HCT116 (cell line): ENCODE measurements around the gene BTBD6. TPM values are rescaled to one million over a fixed set of nuclear protein-coding genes. Genes with fewer than 3 reads are reported as not detected.

Source experiments
- ATAC-seq: fragments of 200-7000 bp; cut with Tn5 transposase; 2 replicates; pipeline ENCODE4 v1.9.1; 2020; ENCODE audit warnings: mild to moderate bottlenecking, moderate library complexity
- BruUV-seq: library from RNA; stranded (reverse); fragments of 400-500 nt; replicated peaks from 2 replicates; lab custom pipeline; 2021; lab: Mats Ljungman, UMichigan
- CTCF ChIA-PET: fragments of 300-600 bp; sonication (Branson Sonifier 250); formaldehyde crosslinking; loops from one replicate; lab custom pipeline; 2021; ENCODE audit warnings: antibody characterized with exemption; lab: Charles Lee
- POLR2A ChIA-PET: fragments of 300-600, 350-600 bp; sonication (Branson Sonifier 250); formaldehyde crosslinking; loops from one replicate; lab custom pipeline; 2021; ENCODE audit warnings: antibody characterized with exemption; lab: Charles Lee
- RAD21 ChIA-PET, 2 experiments: fragments of 300-600 bp; sonication (Branson Sonifier 250); formaldehyde crosslinking; loops; one replicate each; lab custom pipeline; 2023; ENCODE audit warnings: low total read pairs in 2 of 2; ENCODE audit not compliant: uncharacterized antibody in 2 of 2, unreplicated experiment in 2 of 2, low non-redundant PET in 1 of 2; lab: Charles Lee
- DNase-seq: peaks from one replicate; pipeline ENCODE4 v3.0.0-alpha.2; 2010; ENCODE audit warnings: low read depth, low spot score
- H2AFZ ChIP-seq: fragments of 200-600 bp; shearing (Covaris generic), sonication (generic); 2 replicates; pipeline ENCODE4 v1.6.1; 2017; ENCODE audit warnings: low read depth, mixed run types, mixed read lengths, antibody characterized with exemption, low read length; ENCODE audit not compliant: poor library complexity, severe bottlenecking
- H3K27ac ChIP-seq: 2 replicates; pipeline ENCODE4 v1.5.1; 2012; ENCODE audit warnings: low read depth, low read length
- H3K27me3 ChIP-seq: fragments of 200-600 bp; sonication (generic); 2 replicates; pipeline ENCODE4 v1.6.1; 2016; ENCODE audit warnings: mixed run types, low read length, mixed read lengths; ENCODE audit not compliant: insufficient read depth
- H3K36me3 ChIP-seq, 2 experiments: fragments of 200-500 bp in 1 of 2; fragments of 200-600 bp in 1 of 2; sonication (Bioruptor generic) in 1 of 2; sonication (generic) in 1 of 2; 2 replicates each; pipeline versions ENCODE4 v1.5.1 to v1.6.1; 2014 to 2016; ENCODE audit warnings: low read length in 2 of 2, inconsistent platforms in 1 of 2, mixed read lengths in 1 of 2, mixed run types in 1 of 2; ENCODE audit not compliant: insufficient read depth in 2 of 2, control insufficient read depth in 1 of 2
- H3K4me1 ChIP-seq, 2 experiments: fragments of 200-600 bp in 1 of 2; sonication (generic) in 1 of 2; 2 replicates each; pipeline versions ENCODE4 v1.5.1 to v1.6.1; 2012 to 2017; ENCODE audit warnings: low read length in 2 of 2, inconsistent platforms in 1 of 2, mild to moderate bottlenecking in 1 of 2, mixed read lengths in 1 of 2, mixed run types in 1 of 2, moderate library complexity in 1 of 2; ENCODE audit not compliant: insufficient read depth in 2 of 2, control insufficient read depth in 1 of 2
- H3K4me2 ChIP-seq: fragments of 200-600 bp; sonication (generic); 2 replicates; pipeline ENCODE4 v1.6.1; 2017; ENCODE audit warnings: mixed run types, low read length, mixed read lengths
- H3K4me3 ChIP-seq, 2 experiments: fragments of 200-600 bp in 1 of 2; sonication (generic) in 1 of 2; replicated peaks in 1 of 2; 2 replicates each; pipeline ENCODE4 v1.5.1; 2011 to 2016; ENCODE audit warnings: low read length in 2 of 2, control low read depth in 1 of 2, low read depth in 1 of 2, mild to moderate bottlenecking in 1 of 2, mixed read lengths in 1 of 2, mixed run types in 1 of 2
- H3K79me2 ChIP-seq: fragments of 200-600 bp; sonication (generic); 2 replicates; pipeline ENCODE4 v1.6.1; 2017; ENCODE audit warnings: mild to moderate bottlenecking, mixed run types, low read length, moderate library complexity, mixed read lengths; ENCODE audit not compliant: insufficient read depth
- H3K9ac ChIP-seq: fragments of 200-600 bp; sonication (generic); 2 replicates; pipeline ENCODE4 v1.6.1; 2016; ENCODE audit warnings: low read length, mixed read lengths
- H3K9me2 ChIP-seq: fragments of 200-600 bp; sonication (generic), shearing (Covaris generic); 2 replicates; pipeline ENCODE4 v1.6.1; 2017; ENCODE audit warnings: mixed run types, mild to moderate bottlenecking, moderate library complexity; ENCODE audit not compliant: insufficient read depth
- H3K9me3 ChIP-seq, 2 experiments: fragments of 200-500 bp in 1 of 2; fragments of 200-600 bp in 1 of 2; sonication (Bioruptor generic) in 1 of 2; sonication (generic) in 1 of 2; 2 replicates each; pipeline ENCODE4 v1.6.1; 2014 to 2017; ENCODE audit warnings: low read length in 2 of 2, mixed read lengths in 2 of 2, inconsistent platforms in 1 of 2, low read depth in 1 of 2, mild to moderate bottlenecking in 1 of 2, mixed run types in 1 of 2, moderate library complexity in 1 of 2; ENCODE audit not compliant: control insufficient read depth in 1 of 2, insufficient read depth in 1 of 2
- H4K20me1 ChIP-seq: fragments of 200-600 bp; sonication (generic), shearing (Covaris generic); 2 replicates; pipeline ENCODE4 v1.6.1; 2017; ENCODE audit warnings: mixed run types, mild to moderate bottlenecking, moderate library complexity; ENCODE audit not compliant: insufficient read depth
- ATF3 ChIP-seq: IDR thresholded peaks from 2 replicates; pipeline ENCODE4 v1.6.1; 2012
- CBX3 ChIP-seq: IDR thresholded peaks from 2 replicates; pipeline ENCODE4 v1.6.1; 2012; ENCODE audit warnings: low read depth
- CEBPB ChIP-seq: IDR thresholded peaks from 2 replicates; pipeline ENCODE4 v1.6.1; 2012; ENCODE audit warnings: low read depth
- CTCF ChIP-seq, 3 experiments: fragments of 200-600 bp in 1 of 3; sonication (generic) in 1 of 3; IDR thresholded peaks in 2 of 3; conservative IDR thresholded peaks in 1 of 3; 2 replicates each; pipeline ENCODE4 v1.5.1; 2012 to 2017; ENCODE audit warnings: low read depth in 2 of 3, low read length in 2 of 3, antibody characterized with exemption in 1 of 3, borderline replicate concordance in 1 of 3, control low read depth in 1 of 3, mild to moderate bottlenecking in 1 of 3, mixed read lengths in 1 of 3, mixed run types in 1 of 3, moderate library complexity in 1 of 3; ENCODE audit not compliant: insufficient read depth in 1 of 3
- ELF1 ChIP-seq: IDR thresholded peaks from 2 replicates; pipeline ENCODE4 v1.6.1; 2012; ENCODE audit warnings: low read depth, borderline replicate concordance
- EZH2 ChIP-seq: fragments of 200-600 bp; sonication (generic); IDR thresholded peaks from 2 replicates; pipeline ENCODE4 v1.6.1; 2017; ENCODE audit warnings: antibody characterized with exemption, mixed run types
- EZH2phosphoT487 ChIP-seq: fragments of 200-600 bp; IDR thresholded peaks from 2 replicates; pipeline ENCODE4 v1.6.1; 2018; ENCODE audit warnings: antibody characterized with exemption, borderline replicate concordance
- FOSL1 ChIP-seq: IDR thresholded peaks from 2 replicates; pipeline ENCODE4 v1.6.1; 2012; ENCODE audit warnings: low read depth
- JUND ChIP-seq: IDR thresholded peaks from 2 replicates; pipeline ENCODE4 v1.6.1; 2012
- MAX ChIP-seq: IDR thresholded peaks from 2 replicates; pipeline ENCODE4 v1.6.1; 2012
- POLR2A ChIP-seq: IDR thresholded peaks from 2 replicates; pipeline ENCODE4 v1.7.0; 2011; ENCODE audit warnings: borderline replicate concordance; ENCODE audit not compliant: insufficient read depth, insufficient read length; ENCODE audit errors: extremely low read depth
- POLR2AphosphoS5 ChIP-seq: IDR thresholded peaks from 2 replicates; pipeline ENCODE4 v1.6.1; 2011; ENCODE audit warnings: mild to moderate bottlenecking, low read depth, low read length, moderate library complexity
- SIN3A ChIP-seq: IDR thresholded peaks from 2 replicates; pipeline ENCODE4 v1.6.1; 2012; ENCODE audit warnings: low read depth
- SP1 ChIP-seq: IDR thresholded peaks from 2 replicates; pipeline ENCODE4 v1.6.1; 2012; ENCODE audit warnings: low read depth
- SRF ChIP-seq: IDR thresholded peaks from 2 replicates; pipeline ENCODE4 v1.6.1; 2012; ENCODE audit warnings: low read depth
- ZBTB33 ChIP-seq: IDR thresholded peaks from 2 replicates; pipeline ENCODE4 v1.6.1; 2011; ENCODE audit warnings: mild to moderate bottlenecking, low read length, moderate library complexity; ENCODE audit not compliant: insufficient replicate concordance; ENCODE audit errors: extremely low read depth
- ZFX ChIP-seq: fragments of 450-650 bp; IDR thresholded peaks from 2 replicates; pipeline ENCODE4 v1.6.1; 2017
- ZNF274 ChIP-seq: fragments of 200-500 bp; sonication (Bioruptor generic); IDR thresholded peaks from 2 replicates; pipeline ENCODE4 v1.6.1; 2014; ENCODE audit warnings: mild to moderate bottlenecking, low read depth, low read length, inconsistent platforms
- intact Hi-C: fragments of 100-400 bp; cut with micrococcal nuclease; formaldehyde crosslinking; loops from 2 replicates; pipeline ENCODE4 v1.10.0; 2022
- total RNA-seq: library from RNA; stranded (reverse); gene quantifications from one replicate; pipeline ENCODE4 v1.2.1, GENCODE V29; 2021; ENCODE audit not compliant: unreplicated experiment

BTBD6 gene
- total RNA-seq, 1 experiment from 2014 or later, result 35.9 TPM

GRCh38 chr14:105215602-105216001 is 32.7 kb upstream of the BTBD6 start:
- H4K20me1 ChIP-seq, result no peaks in the 10 kb centered on the region
- H3K27ac ChIP-seq, result no peak overlapping the region
- peaks cover 0 to 5% of the 10 kb centered on the region in 2 experiments; a peak in 2 of 4 replicates for H3K36me3 ChIP-seq

More at GRCh38 chr14:105215602-105216001, 32.7 kb upstream of the BTBD6 start:
- H3K9me2 ChIP-seq, result no peaks in the 10 kb centered on the region
- H3K27me3 ChIP-seq, result no peaks in the 10 kb centered on the region
- no peak for DNase-seq
- H3K4me2 ChIP-seq, result no peak overlapping the region
- H2AFZ ChIP-seq, result no peak overlapping the region
- ChIA-PET CTCF (no interaction called here), POLR2A (no interaction called here), RAD21 (no interaction called here)
- BruUV-seq, result no TSS peak
- intact Hi-C loops, result no loop called here
- no peak overlapping the region for H3K9ac ChIP-seq
- no peak for ATAC-seq
- no peak overlapping the region for H3K4me3 ChIP-seq
- TF ChIP-seq CEBPB, result no peak
- TF ChIP-seq CBX3, result no peak
- no peak for TF ChIP-seq SIN3A
- TF ChIP-seq ZFX, result no peak
- no peak for TF ChIP-seq EZH2
- no peak for TF ChIP-seq ELF1
- TF ChIP-seq EZH2phosphoT487, result no peak
- no peak for TF ChIP-seq ZBTB33
- no peak for TF ChIP-seq JUND
- no peak for TF ChIP-seq SP1
- TF ChIP-seq CTCF (IDR thresholded peaks at IDR 0.05 in 2 of 3, conservative IDR thresholded peaks at IDR 0.05 in 1 of 3; ENCODE audit: borderline replicate concordance in 1 of 3, insufficient read depth in 1 of 3, low read depth in 2 of 3, low read length in 2 of 3), result no peak
- TF ChIP-seq POLR2AphosphoS5, result no peak
- TF ChIP-seq MAX, result no peak
- no peak for TF ChIP-seq POLR2A
- no peak for TF ChIP-seq SRF
- TF ChIP-seq FOSL1, result no peak
- TF ChIP-seq ZNF274, result no peak
- TF ChIP-seq ATF3, result no peak
- H3K4me1 ChIP-seq, result no peaks in the 10 kb centered on the region
- H3K79me2 ChIP-seq, result no peaks in the 10 kb centered on the region
- H3K9me3 ChIP-seq, result no peaks in the 10 kb centered on the region
